Vagina (tissue), 2 donors: ENCODE data around the gene VPS50.

Source experiments
- POLR2AphosphoS5 ChIP-seq, 2 donors: sonication (generic); formaldehyde crosslinking; IDR thresholded peaks; one replicate each; pipeline ENCODE4 v1.9.0; 2017; ENCODE audit warnings: antibody characterized with exemption in 2 of 2, mild to moderate bottlenecking in 2 of 2, low read depth in 1 of 2; ENCODE audit not compliant: insufficient read depth in 1 of 2
- TF ChIP-seq, protein P1 (sequence below), 3 experiments: fragments of 450-650 bp in 2 of 3; fragments of 200-600 bp in 1 of 3; sonication (generic) in 1 of 3; IDR thresholded peaks; one replicate each; pipeline ENCODE4 v1.5.1; 2017 to 2019; ENCODE audit warnings: antibody characterized with exemption in 3 of 3, mild to moderate bottlenecking in 2 of 3, moderate library complexity in 2 of 3

DNA sequence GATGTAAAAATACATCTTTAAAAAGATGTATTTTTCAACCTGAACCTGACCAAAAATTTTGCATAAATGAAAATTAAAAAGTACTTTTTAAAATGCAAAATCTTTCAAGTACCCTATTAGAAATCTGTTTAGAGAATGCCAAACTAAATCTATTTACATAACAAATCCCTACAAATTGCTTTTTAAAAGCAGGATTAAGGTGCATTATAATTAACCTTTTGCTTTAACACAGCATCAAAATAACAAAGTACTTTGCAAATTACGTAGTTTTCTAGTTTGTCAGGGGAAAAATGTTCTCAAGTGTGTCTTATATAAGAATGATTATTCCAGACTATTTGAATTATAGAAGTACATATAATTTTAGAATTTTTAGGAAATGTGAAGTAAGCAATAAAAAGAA is 160.8 kb downstream of the VPS50 start:
- TF ChIP-seq, protein P1, sequence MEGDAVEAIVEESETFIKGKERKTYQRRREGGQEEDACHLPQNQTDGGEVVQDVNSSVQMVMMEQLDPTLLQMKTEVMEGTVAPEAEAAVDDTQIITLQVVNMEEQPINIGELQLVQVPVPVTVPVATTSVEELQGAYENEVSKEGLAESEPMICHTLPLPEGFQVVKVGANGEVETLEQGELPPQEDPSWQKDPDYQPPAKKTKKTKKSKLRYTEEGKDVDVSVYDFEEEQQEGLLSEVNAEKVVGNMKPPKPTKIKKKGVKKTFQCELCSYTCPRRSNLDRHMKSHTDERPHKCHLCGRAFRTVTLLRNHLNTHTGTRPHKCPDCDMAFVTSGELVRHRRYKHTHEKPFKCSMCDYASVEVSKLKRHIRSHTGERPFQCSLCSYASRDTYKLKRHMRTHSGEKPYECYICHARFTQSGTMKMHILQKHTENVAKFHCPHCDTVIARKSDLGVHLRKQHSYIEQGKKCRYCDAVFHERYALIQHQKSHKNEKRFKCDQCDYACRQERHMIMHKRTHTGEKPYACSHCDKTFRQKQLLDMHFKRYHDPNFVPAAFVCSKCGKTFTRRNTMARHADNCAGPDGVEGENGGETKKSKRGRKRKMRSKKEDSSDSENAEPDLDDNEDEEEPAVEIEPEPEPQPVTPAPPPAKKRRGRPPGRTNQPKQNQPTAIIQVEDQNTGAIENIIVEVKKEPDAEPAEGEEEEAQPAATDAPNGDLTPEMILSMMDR (IDR thresholded peaks at IDR 0.05), result no peak
- no peak for TF ChIP-seq POLR2AphosphoS5 (IDR thresholded peaks at IDR 0.05; ENCODE audit: insufficient read depth in 1 of 2, low read depth in 1 of 2)
